ENCODE data around the gene ASPG.

Gene ASPG

GRCh38 chr14:104157016-104157928 is 71.8 kb downstream of the ASPG start:
- TF ChIP-seq, protein P1, sequence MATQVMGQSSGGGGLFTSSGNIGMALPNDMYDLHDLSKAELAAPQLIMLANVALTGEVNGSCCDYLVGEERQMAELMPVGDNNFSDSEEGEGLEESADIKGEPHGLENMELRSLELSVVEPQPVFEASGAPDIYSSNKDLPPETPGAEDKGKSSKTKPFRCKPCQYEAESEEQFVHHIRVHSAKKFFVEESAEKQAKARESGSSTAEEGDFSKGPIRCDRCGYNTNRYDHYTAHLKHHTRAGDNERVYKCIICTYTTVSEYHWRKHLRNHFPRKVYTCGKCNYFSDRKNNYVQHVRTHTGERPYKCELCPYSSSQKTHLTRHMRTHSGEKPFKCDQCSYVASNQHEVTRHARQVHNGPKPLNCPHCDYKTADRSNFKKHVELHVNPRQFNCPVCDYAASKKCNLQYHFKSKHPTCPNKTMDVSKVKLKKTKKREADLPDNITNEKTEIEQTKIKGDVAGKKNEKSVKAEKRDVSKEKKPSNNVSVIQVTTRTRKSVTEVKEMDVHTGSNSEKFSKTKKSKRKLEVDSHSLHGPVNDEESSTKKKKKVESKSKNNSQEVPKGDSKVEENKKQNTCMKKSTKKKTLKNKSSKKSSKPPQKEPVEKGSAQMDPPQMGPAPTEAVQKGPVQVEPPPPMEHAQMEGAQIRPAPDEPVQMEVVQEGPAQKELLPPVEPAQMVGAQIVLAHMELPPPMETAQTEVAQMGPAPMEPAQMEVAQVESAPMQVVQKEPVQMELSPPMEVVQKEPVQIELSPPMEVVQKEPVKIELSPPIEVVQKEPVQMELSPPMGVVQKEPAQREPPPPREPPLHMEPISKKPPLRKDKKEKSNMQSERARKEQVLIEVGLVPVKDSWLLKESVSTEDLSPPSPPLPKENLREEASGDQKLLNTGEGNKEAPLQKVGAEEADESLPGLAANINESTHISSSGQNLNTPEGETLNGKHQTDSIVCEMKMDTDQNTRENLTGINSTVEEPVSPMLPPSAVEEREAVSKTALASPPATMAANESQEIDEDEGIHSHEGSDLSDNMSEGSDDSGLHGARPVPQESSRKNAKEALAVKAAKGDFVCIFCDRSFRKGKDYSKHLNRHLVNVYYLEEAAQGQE (IDR thresholded peaks at IDR 0.05; ENCODE audit: insufficient replicate concordance, low read depth) = no peak
- TF ChIP-seq CTCF (IDR thresholded peaks at IDR 0.05; ENCODE audit: insufficient read depth, low read length) = no peak
- TF ChIP-seq POLR2AphosphoS5 (IDR thresholded peaks at IDR 0.05; ENCODE audit: low read depth) = no peak
- no peak for TF ChIP-seq SPI1 (IDR thresholded peaks at IDR 0.05; ENCODE audit: borderline replicate concordance, low read depth)
- no peak for TF ChIP-seq GABPA (IDR thresholded peaks at IDR 0.05; ENCODE audit: low read depth)
- Histone ChIP-seq H3K27ac (replicated peaks) (no peak overlapping the region), H3K27me3 (ENCODE audit: insufficient read depth, poor library complexity, severe bottlenecking) (no peaks in the 10 kb centered on the region), H3K4me3 (replicated peaks; ENCODE audit: insufficient read depth, low read length) (no peak overlapping the region)
- no peak for DNase-seq (ENCODE audit: low read depth in 1 of 2, low spot score in 1 of 2)

GRCh38 chr14:104158827-104159798 is 73.6 kb downstream of the ASPG start:
- H3K27me3 ChIP-seq (ENCODE audit: insufficient read depth, poor library complexity, severe bottlenecking) = no peaks in the 10 kb centered on the region
- no peak for DNase-seq (ENCODE audit: low read depth in 1 of 2, low spot score in 1 of 2)
- no peak overlapping the region for H3K4me3 ChIP-seq (replicated peaks; ENCODE audit: insufficient read depth, low read length)
- TF ChIP-seq SPI1 (IDR thresholded peaks at IDR 0.05; ENCODE audit: borderline replicate concordance, low read depth) = no peak
- TF ChIP-seq CTCF (IDR thresholded peaks at IDR 0.05; ENCODE audit: insufficient read depth, low read length) = no peak
- no peak for TF ChIP-seq POLR2AphosphoS5 (IDR thresholded peaks at IDR 0.05; ENCODE audit: low read depth)
- TF ChIP-seq, protein P1 (IDR thresholded peaks at IDR 0.05; ENCODE audit: insufficient replicate concordance, low read depth) = no peak
- no peak overlapping the region for H3K27ac ChIP-seq (replicated peaks)

GRCh38 chr14:104159990-104160389 is 74.5 kb downstream of the ASPG start:
- TF ChIP-seq CTCF (IDR thresholded peaks at IDR 0.05; ENCODE audit: insufficient read depth, low read length) (no peak), POLR2AphosphoS5 (IDR thresholded peaks at IDR 0.05; ENCODE audit: low read depth) (no peak), SPI1 (IDR thresholded peaks at IDR 0.05; ENCODE audit: borderline replicate concordance, low read depth) (no peak), GABPA (IDR thresholded peaks at IDR 0.05; ENCODE audit: low read depth) (no peak)
- TF ChIP-seq, protein P1 (IDR thresholded peaks at IDR 0.05; ENCODE audit: insufficient replicate concordance, low read depth) = no peak
- H3K27ac ChIP-seq (replicated peaks) = no peak overlapping the region
- no peak for DNase-seq (ENCODE audit: low read depth in 1 of 2, low spot score in 1 of 2)
- no peak overlapping the region for H3K4me3 ChIP-seq (replicated peaks; ENCODE audit: insufficient read depth, low read length)
- H3K27me3 ChIP-seq (ENCODE audit: insufficient read depth, poor library complexity, severe bottlenecking) = no peaks in the 10 kb centered on the region
